Activated CD8-positive, alpha-beta memory T cell treated with anti-CD3 and anti-CD28 coated beads, Interleukin-2, amount 50 U/mL, for 24 hours (primary cell): ENCODE results near the gene POU2AF1.

Experiments used
- DNase-seq: peaks from one replicate; pipeline ENCODE4 v3.0.0-alpha.2; 2020; ENCODE audit errors: extremely low read depth

Gene POU2AF1, protein sequence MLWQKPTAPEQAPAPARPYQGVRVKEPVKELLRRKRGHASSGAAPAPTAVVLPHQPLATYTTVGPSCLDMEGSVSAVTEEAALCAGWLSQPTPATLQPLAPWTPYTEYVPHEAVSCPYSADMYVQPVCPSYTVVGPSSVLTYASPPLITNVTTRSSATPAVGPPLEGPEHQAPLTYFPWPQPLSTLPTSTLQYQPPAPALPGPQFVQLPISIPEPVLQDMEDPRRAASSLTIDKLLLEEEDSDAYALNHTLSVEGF

DNA sequence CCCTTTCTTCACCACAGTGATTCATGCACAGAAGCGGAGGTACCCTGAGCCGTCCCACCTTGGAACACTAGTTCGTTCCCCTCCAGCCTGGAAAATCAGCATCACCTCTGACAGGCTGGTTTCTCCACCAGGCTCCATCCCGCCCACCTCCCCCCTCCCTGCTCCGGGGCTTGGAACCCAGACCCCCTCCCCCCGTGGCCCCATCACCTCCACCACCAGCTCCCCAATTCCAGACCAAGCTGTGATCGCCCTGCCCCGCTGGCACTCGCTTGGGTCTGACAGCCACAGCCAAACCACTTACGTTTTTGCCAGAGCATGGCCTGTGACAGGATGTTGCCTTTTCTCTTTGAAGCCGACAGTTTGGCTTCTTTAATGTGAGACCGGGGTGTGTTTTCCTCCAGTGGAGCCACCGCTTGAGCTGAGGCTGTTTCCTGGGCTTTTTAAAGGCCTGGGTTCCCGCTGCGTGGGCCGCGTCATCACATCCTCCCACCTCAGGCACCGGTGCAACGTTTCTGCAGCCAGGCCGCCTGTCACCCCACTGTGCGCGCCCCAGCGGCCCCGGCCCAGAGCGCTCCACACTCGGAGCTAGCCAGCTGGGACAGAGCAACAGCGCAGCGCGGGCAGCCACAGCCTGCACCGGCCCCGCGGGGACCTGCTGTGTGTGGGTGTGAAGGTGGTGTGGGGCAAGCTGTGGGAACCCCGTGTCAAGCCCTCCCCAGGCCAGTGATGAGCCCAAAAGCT lies at the start of gene POU2AF1:
POU2AF1 (minus strand) TSS at position 415 of the 741 bp plus-strand sequence; CDS start at position 317, 98 bp downstream.
- DNase-seq = peak; percentile 47

DNA sequence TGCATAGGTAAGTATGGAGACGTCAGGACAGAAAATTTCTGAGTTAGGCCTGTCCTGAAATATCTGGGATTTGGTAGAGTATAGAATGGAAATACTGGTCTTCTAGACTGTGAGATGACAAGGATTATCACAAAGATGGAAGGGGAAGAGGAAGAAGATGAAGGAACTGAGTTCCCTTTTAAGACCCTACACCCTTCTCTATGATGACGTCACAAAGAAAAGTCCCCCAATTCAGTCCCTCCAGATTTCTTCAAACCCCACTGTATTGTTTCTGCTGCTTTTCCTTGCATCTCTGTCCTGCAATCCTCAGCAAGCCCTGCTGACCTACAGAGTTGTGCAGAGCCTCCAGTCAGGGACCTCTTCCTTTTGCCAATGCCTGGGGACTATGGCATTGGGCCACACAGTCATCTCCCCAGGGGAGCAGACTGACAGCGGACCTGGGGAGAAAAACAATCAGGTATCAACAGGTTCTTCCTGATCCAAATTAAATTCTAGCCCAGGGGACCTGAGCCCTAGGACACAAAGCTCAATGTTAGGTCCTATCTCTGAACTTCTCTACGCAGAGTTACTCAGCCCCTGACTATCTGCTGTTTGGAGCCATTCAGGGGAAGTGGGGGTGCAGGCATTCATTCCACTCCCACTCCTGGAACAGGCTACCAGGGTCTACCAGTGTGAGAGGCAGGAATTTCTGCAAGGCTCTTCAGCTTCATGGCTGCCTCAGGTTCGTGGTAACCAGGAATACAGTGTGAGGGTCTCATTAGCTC lies 49.2 kb upstream of the POU2AF1 start:
- DNase-seq = no peak

DNA sequence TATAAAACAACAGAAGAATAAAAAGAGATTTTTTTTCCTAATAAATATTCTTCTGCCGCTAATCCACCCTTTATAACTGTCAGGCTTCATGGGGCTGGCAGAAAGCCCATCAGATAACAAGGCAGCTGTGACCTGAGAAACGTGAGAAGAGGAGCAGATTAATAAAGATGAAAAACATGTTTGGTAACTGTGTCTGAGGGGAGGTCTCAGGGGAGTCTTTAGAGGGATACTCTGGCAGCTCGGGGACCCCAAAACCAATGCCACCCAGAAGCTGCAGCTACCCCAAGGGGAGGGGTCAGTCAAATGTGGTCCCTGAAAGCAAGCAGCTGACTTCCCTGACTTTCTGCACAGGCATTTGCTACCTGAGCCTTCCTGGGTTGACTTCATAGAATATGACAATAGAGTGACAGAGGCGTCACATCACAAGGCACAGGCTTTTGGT lies 48.4 kb upstream of the POU2AF1 start:
- no peak for DNase-seq

DNA sequence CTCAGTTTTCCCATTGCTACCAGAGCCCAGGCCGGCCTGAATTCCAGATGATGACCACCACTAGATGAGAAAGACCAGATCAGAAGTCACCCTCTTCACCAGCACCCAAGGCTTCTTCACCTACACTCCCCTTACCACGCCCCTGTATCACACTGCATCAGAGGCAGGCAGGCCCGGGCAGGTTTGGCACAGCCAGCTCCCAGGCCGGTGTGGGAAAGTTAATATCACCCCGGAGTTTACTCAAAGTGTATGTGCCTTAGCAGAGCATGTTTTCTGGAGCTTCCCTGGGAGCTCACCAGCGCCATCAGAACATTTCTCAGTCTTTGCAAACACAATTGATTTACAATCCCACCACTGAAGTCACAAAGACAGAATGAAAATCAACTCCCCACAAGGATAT lies 47.5 kb upstream of the POU2AF1 start:
- DNase-seq = no peak

DNA sequence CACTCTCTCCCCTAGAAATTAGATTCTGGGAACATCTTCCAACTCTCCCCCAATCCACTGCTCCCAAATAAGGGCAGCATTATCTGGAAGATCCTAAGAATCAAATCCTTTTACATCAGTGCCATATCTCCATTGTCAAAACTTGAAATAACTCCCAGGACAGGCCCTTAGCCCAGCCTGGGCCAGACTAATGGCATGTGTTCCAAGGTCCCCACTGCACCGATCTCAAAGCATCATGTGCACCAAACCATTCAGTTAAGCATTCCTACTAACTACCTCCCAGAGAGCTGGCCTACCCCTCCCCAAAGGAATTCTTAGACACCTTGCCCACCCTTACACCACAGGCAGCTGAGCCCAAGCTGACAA lies 44.2 kb upstream of the POU2AF1 start:
- DNase-seq = no peak

DNA sequence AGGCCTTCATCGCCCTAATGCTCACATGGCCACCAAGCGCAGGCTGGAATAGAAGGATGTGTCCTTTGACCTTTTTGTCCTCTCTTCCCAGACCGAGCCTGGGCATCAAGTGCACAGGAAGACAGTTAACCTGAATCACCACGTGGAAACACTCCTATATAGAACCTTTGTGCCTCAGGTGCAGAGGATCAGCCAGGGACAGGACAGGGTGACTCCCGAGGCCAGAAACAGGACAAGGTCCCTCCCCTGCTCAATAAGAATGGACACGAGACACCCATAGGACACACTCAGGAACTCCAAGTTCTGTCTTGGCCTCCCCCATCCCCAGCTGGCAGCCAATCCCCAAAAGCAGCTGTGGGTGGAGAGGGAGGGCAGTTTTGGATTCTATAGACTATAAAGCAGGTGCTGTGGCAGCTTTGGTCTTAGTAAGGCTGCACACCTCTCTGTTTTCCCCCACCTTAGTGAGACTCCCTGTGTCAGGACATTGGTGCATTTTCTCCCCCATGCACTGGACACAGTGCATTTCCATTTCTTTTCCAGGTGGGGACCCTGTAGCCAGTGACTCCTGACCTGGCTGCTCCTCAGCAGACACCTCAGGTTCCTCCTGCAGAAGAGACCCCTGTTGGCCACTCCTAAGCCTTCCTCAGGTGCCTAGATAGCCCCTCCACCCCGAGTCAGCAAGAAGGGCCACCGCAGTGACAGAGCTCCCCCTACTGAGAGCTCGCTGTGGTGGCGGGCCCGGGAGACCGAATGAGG lies 43.6 kb upstream of the POU2AF1 start:
- peak; percentile 26 for DNase-seq

DNA sequence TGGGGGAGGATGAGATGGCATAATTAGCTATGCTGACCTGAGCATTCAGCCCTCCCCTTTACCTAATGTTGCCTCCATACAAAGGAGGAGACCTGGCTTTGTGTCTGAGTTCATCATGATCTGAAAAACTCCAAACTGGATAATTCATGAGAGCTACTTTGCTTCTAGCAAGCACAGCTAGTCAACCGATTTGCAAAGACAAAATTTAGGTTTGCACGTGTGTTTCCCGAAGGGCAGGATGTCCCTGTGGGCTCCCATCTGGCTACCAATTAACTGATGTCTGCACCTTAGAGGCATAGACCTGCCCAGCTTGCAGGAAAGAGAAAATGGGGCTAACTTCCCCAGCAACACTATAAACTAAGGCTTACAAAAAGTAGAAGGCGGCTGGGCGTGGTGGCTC lies 42.2 kb upstream of the POU2AF1 start:
- no peak for DNase-seq

DNA sequence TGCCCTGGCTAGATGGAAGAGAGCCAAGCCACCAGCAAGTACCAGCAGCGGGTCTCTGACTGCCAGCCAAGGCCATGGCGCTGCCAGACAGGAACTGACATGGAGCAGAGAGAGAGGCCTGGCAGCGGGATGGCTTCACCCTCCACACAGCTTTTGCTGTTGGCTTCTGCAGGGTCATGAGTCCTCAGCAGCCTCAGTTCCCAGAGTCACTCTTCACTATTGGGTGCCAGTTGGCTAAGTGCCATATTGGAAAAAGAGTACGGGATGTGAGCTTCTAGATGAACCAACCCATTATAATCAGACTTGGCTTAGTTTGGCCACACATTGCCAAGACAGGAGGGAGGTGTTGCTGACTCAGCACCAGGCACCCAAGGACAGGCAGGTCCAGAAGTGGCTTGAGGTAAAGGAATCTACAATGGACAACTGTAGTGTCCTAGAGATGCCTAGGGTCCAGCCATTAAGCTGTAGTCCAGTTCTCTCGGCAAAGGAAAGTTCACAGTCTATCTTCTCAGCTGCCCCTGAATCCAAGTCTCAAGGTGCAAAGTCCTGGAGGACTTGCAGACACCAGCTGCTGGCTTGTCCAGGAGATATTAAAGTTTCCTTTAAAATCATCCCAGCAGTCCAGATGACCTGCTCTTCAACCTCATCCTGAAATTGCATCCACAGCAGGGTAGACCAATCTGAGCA lies 40.7 kb upstream of the POU2AF1 start:
- DNase-seq = no peak

DNA sequence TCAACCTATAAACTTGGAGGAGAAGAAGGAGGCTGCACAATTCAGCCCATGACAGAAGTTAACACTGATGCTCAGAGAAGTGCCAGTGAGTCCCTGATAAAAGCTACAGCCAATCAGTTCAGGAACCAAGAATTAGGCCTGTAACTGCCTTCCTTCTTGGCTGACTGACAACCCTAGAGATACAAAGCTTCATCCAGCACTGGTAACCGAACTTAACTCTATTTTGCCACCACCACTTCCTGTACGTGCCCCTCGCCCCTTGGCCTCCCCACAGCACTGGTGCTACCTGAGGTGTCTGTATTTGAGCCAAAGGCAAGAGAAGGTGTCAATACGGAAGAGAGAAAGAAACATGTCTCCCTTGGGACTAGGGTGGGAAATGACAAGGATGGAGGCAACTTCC lies 40.1 kb upstream of the POU2AF1 start:
- no peak for DNase-seq

DNA sequence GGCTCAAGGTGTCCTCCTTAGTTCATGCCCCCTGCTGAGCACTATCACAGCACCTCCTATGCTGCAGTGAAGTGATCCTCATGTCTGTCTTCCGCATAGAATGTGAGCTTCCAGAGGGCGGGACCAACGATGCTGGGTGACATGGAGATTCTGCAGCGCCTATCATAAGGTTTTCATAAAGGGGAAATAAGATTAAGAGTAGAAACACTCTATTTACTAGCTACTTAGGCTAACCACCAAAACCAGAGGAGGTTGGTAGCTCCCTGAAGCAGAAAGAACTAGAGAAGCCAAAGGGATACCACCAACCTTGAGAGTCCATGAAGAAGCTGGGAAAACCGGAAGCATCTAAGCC lies 39.3 kb upstream of the POU2AF1 start:
- DNase-seq = no peak

DNA sequence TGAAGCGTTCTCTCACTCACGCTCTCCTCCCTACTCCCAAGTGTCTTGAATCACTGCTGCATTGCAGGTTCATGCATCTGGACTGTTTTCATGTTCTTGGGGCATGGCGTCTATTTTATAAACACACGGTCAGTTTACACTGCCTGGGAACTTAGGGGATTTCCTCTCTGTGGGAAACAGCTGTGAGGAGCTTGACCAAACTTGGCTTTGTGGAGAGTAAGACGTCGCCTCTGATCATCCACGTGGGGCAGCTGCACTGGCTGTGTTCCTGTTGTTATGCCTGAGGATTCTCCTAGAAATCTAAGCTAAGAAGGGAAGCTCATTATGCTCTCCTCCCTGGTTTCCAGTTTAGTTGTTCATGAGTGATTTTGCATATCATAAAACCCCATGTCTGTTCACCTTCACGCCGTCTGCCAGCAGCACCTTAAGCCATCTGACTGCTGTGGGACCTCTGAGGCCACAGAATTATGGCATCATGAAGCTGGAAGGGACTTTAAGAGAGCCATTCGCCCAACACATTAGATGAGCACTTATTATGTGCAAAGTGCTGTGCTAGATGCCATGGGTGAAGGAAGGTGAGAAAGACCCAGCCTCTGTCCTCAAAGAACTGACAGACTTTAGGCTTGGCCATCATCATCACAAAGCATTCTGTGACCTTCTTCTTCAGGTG lies 38.8 kb upstream of the POU2AF1 start:
- no peak for DNase-seq

DNA sequence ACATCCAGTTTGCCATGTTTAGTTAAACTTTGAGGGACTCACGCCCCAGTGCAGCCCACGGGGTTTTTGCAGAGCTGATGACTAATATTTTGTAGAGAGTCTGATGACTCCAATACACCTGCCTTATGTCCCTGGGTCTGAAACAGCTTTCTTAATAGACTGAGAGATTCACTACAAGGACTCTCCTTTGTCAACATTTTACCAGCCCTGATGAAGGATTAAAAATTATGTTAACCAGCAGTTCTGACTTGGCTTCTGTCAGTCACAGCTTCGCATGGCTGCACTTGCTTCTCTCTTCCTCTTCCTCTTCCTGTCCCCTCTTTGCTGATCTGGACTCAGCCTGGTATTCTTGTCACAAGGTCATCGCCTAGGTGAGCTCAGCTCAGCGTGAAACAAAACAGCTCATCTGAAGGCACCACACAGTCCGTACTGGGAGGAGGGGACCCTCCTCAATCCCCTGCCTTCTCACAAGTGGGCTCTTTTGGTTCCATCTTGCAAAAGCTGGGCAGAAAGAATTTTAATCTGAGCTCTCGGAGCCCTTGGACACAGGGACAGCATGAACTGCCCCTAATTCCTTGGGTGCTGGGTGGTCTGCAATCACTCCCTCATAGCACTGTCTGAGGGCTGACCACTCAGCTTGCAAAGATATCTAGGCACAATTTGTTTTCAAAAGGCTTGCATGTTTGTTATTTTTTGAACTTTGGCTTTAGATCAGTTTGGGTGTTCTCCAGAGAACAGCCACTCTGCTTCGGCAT lies 38.1 kb upstream of the POU2AF1 start:
- no peak for DNase-seq

DNA sequence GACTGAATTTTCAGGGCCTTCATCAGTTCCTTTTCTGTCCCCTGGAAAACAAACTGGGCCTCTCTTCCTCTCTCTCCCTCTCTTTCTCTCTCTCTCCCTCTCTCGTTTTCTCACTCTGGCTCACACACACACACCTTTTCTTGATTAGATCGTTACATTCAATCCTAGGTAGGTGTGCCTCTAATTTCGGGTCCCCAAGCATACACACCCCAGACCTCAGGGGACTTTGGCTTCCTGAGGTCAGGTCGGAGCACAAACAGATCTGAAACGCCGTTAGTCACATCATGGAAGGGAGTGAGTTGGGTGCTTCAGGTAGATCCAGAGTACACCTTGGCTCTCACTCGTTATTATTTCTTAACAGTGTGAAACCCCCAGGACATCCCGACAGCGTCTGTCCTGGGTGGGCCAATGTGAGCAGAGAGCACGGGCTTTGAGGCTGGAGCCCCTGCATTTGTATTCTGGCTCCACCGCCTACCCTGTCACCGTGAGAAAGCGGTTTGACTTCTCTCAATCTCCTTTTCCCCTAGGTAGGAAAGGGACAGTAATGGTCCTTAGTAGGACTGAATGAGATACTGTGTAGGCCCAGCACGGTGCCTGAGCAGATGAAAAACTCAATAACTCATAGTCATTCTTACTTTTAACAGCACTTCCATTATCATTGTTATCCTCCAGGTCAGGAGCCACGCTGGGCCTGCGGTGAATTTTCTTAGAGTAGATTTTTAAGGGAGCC lies 37.3 kb upstream of the POU2AF1 start:
- DNase-seq = no peak

DNA sequence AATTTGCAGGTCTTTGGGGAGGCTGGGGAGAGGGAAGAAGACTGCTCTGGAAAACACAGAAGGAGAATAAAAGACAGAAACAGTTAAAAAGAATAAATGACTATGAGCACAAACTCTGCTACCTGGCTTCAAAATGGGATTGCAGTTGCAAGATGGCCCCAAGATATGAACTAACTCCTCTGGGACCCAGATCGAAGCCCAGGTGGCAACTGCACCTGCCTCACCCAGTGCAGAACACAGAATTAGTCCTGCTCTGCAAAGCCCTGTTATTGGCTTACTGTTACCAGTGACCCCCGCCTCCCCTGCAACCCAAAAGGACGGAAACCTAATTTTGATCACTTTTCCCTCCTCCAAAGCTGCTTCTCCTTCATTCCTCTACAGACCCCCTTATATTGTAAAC lies 35.9 kb upstream of the POU2AF1 start:
- DNase-seq = no peak

DNA sequence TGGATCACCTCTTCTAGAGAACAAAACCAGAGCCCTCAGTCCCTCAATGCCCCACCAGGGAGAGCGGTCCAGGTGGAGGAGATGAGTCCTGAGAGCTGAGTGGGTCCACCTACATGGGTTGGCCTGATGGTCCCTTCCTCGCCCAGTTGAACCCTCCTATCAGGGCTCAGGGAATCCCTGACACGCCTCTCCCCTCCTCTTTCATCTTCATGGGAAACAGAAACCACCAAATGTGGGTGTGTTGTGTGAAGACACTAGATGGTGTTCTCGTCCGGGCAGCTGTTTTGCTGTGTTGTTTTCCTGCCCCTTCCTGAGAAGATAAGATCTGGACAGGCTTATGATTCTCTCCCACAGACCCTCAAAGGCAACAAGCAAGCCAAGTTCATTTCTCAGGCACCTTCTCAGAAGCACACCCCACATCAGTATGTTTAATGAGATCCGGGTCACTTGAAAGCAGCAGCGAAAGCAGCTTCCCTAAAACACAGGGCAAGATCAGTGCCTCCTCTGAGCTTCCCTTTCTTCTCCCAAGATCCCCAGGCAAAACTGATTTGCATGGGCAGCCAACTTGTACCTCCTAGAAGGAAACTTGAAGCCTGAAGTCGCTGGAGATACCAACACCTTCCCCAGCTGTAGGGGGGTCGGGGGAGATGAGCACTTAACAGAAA lies 35.3 kb upstream of the POU2AF1 start:
- no peak for DNase-seq

DNA sequence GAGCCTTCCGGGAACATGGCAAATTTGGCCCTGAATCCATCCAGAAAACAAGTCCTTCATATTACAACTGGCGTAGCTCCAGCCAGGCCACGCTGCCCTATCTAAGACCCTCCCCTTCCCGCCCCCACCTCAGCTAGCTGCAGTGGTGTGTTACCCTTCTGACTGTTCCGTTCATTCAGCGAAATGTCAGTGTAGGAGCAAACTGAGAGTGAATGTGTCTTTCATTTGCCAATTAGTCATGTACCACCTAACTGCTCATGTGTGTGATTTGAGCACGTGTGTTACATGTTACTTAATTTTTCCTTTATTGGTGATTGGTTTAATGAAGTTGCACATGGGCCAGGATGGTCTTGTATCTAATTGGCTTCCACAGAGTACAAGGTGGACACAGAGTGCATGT lies 34.8 kb upstream of the POU2AF1 start:
- no peak for DNase-seq

DNA sequence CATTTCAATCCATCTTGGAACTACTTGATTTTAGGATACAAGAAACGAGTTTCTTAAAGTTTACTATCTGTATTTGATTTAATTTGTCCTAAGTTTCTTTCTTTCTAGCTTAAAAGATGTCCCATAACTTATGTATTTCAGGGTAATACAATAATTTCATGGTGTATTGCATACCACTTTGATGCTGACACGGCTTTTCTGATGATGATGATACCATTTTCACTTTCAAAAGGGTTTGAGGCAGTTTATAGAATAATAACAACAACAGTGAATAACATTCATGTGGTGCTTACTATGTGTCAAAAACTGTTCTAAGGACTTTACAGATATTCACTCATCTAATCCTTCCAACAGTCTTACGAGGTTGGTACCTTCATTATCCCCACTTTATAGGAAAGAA lies 33.2 kb upstream of the POU2AF1 start:
- DNase-seq = no peak

DNA sequence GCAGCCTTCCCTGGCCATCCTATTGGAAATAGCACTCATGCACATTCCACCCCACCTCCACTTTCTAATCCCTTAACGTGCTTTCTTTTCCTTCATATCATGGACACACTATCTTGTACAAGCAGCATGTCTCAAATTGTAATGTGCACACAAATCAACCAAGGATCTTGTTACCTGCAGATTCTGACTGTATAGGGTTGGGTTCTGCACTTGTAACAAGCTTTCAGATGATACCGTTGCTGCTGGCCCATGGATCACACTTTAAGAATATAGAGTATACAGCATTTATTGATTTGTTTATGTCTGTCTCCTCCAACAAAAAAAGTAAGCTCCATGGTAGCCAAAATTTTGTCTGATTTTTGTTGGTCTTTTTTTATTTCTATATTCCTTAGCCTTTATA lies 32.4 kb upstream of the POU2AF1 start:
- no peak for DNase-seq

DNA sequence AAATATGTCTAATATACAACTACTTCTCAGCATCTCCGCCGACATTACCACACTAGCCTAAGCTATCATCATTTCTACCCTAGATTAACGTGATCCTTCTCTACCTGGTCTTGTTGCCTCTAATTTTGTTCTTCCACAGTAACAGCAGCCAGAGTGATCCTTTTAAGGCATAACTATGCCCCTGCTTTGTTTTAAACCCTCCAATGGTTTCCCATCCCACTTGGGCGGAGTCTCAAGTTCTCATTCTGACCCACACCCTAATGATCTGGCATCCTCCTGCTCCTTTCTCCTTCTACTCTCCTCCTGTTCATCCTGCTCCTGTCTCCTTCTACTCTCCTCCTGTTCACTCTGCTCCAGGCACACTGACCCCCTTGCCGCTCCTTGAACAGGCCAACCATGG lies 31.9 kb upstream of the POU2AF1 start:
- no peak for DNase-seq
